ENCODE results near the gene SNAPC1. TPM values are rescaled to one million over a fixed set of nuclear protein-coding genes. Genes with fewer than 3 reads are reported as not detected.

The SNAPC1 gene
- total RNA-seq, 4 donors from 2014 or later: 2.0 to 3.7 (median 3.0) TPM

DNA sequence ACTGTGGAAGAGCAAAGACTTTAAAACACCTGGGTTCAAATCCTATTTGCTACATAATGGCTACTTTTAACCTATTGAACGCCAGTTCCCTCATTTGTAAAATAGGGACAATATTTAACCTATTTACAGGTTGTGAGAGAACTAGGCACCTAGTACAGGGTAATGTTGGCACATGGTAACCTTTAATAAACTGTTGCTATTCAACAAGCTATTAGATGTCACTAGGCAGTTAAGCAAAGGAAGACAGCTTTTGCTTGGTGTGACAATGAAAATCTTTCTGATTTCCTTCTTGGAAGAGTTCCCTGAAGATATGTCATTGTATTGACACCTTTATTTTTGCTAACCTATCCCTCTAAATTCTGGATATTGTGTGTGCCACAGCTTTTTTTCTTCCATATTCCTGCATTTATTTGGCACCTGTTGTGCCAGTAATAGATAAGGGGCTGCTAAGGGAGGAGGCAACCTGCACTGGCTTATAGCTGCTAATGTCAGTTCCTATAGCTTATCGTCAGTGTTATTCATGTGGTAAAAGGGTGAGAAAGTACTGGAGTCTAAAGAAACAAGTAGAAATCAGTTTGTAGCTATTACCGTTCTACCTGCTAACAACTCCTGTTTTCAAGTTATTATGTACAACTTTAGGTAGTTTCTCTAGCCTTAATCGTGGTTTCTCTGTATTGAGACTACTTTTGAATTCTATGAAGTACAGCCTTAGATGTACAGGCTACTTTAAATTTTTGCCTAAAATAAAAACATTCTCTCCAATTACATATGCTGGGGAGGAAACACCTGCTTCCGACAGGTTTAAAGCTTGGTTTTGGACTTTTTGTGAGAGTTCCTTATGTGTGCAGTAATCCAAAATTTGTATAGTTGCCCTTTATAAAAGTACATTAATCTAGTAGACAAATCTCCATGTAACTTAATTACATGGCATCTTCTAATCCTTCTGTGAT, 42.6 kb upstream of the SNAPC1 start:
- Histone ChIP-seq H3K27me3 (no peaks in the 10 kb centered on the region), H3K4me1 (peaks cover 16 to 35% of the 10 kb centered on the region in 2 donors), H3K4me3 (no peak overlapping the region), H3K9me3 (no peaks in the 10 kb centered on the region), H3K36me3 (peaks cover 0 to 25% of the 10 kb centered on the region in 2 donors), H3K27ac (no peak overlapping the region)
- intact Hi-C loops (cut with DNase I; ENCODE audit: low total_unique reads) (no loop called here), in situ Hi-C loops (cut with MboI; ENCODE audit: low sequenced_read_pairs in 4 of 4) (loop anchor here in 1 of 4 donors (10.0 kb wide), 1 partner anchor 255 kb away; no protein-coding TSS in a partner anchor)
- DNase-seq (no peak), ATAC-seq (peak; percentile 23 to 49)
- TF ChIP-seq POLR2A (IDR thresholded peaks at IDR 0.05) (no peak), CTCF (IDR thresholded peaks at IDR 0.05 in 4 of 5, conservative IDR thresholded peaks at IDR 0.05 in 1 of 5) (no peak)

DNA sequence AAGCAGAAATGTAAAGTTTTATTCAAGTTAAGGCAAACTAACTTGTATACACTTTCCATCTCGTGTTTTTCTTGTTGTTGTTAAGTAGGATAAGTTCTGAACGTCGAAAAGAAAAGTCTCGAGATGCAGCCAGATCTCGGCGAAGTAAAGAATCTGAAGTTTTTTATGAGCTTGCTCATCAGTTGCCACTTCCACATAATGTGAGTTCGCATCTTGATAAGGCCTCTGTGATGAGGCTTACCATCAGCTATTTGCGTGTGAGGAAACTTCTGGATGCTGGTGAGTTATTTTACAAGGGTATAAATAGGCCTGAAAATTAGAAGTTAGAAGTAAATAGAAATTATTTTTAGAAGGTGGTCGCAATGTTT, 41.9 kb upstream of the SNAPC1 start:
- H3K27ac ChIP-seq: no peak overlapping the region
- in situ Hi-C loops (cut with MboI; ENCODE audit: low sequenced_read_pairs in 4 of 4): loop anchor here in 1 of 4 donors (10.0 kb wide), 1 partner anchor 255 kb away; no protein-coding TSS in a partner anchor
- H3K27me3 ChIP-seq: no peaks in the 10 kb centered on the region
- H3K36me3 ChIP-seq: peaks cover 0 to 30% of the 10 kb centered on the region in 2 donors
- peaks cover 16 to 35% of the 10 kb centered on the region in 2 donors for H3K4me1 ChIP-seq
- DNase-seq: no peak
- intact Hi-C loops (cut with DNase I; ENCODE audit: low total_unique reads): no loop called here
- no peak overlapping the region for H3K4me3 ChIP-seq
- no peak for TF ChIP-seq CTCF (IDR thresholded peaks at IDR 0.05 in 4 of 5, conservative IDR thresholded peaks at IDR 0.05 in 1 of 5)
- no peak for TF ChIP-seq POLR2A (IDR thresholded peaks at IDR 0.05)
- no peaks in the 10 kb centered on the region for H3K9me3 ChIP-seq
- no peak for ATAC-seq

DNA sequence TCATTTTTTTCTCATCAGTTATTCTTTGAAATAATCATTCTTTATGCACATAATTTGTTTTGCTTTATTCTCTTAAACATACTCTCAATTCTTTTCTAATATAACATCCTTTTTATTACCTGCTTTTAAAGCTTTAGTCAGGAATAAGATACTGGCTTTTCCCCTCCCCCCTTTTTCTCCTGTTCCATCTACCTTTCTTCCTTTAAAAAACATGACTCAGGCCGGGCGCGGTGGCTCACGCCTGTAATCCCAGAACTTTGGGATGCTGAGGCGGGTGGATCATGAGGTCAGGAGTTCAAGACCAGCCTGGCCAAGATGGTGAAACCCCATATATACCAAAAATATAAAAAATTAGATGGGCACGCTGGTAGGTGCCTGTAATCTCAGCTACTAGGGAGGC, 41.5 kb upstream of the SNAPC1 start:
- H3K4me3 ChIP-seq: no peak overlapping the region
- intact Hi-C loops (cut with DNase I; ENCODE audit: low total_unique reads): no loop called here
- ATAC-seq: no peak
- no peak overlapping the region for H3K27ac ChIP-seq
- H3K36me3 ChIP-seq: peaks cover 0 to 30% of the 10 kb centered on the region in 2 donors
- peaks cover 16 to 34% of the 10 kb centered on the region in 2 donors for H3K4me1 ChIP-seq
- no peaks in the 10 kb centered on the region for H3K27me3 ChIP-seq
- TF ChIP-seq POLR2A (IDR thresholded peaks at IDR 0.05): no peak
- TF ChIP-seq CTCF (IDR thresholded peaks at IDR 0.05 in 4 of 5, conservative IDR thresholded peaks at IDR 0.05 in 1 of 5): no peak
- in situ Hi-C loops (cut with MboI; ENCODE audit: low sequenced_read_pairs in 4 of 4): loop anchor here in 1 of 4 donors (10.0 kb wide), 1 partner anchor 256 kb away; no protein-coding TSS in a partner anchor
- DNase-seq: no peak
- H3K9me3 ChIP-seq: no peaks in the 10 kb centered on the region

DNA sequence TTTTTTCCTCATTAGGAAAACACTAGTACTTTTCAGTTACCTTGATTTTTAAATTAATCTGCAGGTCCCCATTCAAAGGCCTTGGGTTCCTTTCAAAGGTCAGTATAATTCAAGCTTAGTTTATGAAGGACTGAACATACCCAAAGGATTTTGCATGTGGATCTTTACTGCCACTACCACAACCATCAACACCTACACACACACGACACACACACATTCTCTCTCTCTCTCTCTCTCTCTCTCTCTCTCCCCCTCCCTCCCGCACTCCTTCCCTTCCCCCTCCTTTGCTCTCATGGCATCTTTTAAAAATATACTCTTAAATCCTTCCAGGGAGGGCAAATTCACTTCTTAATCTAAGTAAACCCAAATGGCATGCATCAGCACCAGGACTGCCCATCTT, 38.1 kb upstream of the SNAPC1 start:
- Histone ChIP-seq H3K27ac (no peak overlapping the region), H3K36me3 (peaks cover 0 to 45% of the 10 kb centered on the region in 2 donors)
- intact Hi-C loops (cut with DNase I; ENCODE audit: low total_unique reads): no loop called here

More for the DNA sequence above, 38.1 kb upstream of the SNAPC1 start:
- Histone ChIP-seq H3K9me3 (no peaks in the 10 kb centered on the region), H3K4me1 (peaks cover 13 to 17% of the 10 kb centered on the region in 2 donors), H3K27me3 (no peaks in the 10 kb centered on the region), H3K4me3 (no peak overlapping the region)
- ATAC-seq: no peak
- TF ChIP-seq POLR2A (IDR thresholded peaks at IDR 0.05) (no peak), CTCF (IDR thresholded peaks at IDR 0.05 in 4 of 5, conservative IDR thresholded peaks at IDR 0.05 in 1 of 5) (no peak)
- DNase-seq: no peak
- in situ Hi-C loops (cut with MboI; ENCODE audit: low sequenced_read_pairs in 4 of 4): loop anchor here in 1 of 4 donors (10.0 kb wide), 1 partner anchor 259 kb away; no protein-coding TSS in a partner anchor
